K562 (cell line): ENCODE measurements around the gene IMMP2L. TPM values are rescaled to one million over a fixed set of nuclear protein-coding genes. Genes with fewer than 3 reads are reported as not detected.

Experiments used
- ATAC-seq: fragments of 200-7000 bp; cut with Tn5 transposase; 3 replicates; pipeline ENCODE4 v1.9.1; 2020; ENCODE audit warnings: moderate library complexity
- BruUV-seq: library from RNA; stranded (reverse); fragments of 400-500 nt; replicated peaks from 2 replicates; lab custom pipeline; 2021; lab: Mats Ljungman, UMichigan
- CTCF ChIA-PET: fragments of 300-600 bp; formaldehyde crosslinking; extraction: SDS; loops from one replicate; lab custom pipeline; 2021; ENCODE audit warnings: low intra/inter-chr PET ratio; lab: Yijun Ruan, JAX
- POLR2A ChIA-PET: fragments of 300-600, 350-650 bp; sonication (Branson Sonifier 250); formaldehyde crosslinking; extraction: SDS; loops from one replicate; lab custom pipeline; 2021; ENCODE audit warnings: antibody characterized with exemption, inconsistent platforms; lab: Yijun Ruan, JAX
- DNase-seq, 4 experiments: peaks; one replicate each; pipeline versions ENCODE4 v3.0.0 to v3.0.0-alpha.2; 2011 to 2018; ENCODE audit warnings: low spot score in 3 of 4, mixed read lengths in 3 of 4; ENCODE audit errors: extremely low read depth in 1 of 4
- FAIRE-seq: peaks from 2 replicates; lab custom pipeline; 2011; peaks lifted over from hg19 to GRCh38; lab: Jason Lieb, UNC
- H2AFZ ChIP-seq: 2 replicates; pipeline ENCODE4 v1.6.0; 2011; ENCODE audit warnings: low read depth, low read length, control low read depth, inconsistent platforms
- H3K27ac ChIP-seq: fragments of 200-600 bp; 3 replicates; pipeline ENCODE4 v1.8.0; 2011; ENCODE audit warnings: low read depth, mild to moderate bottlenecking, control low read depth, inconsistent platforms, low read length, moderate library complexity, mixed read lengths; ENCODE audit errors: extremely low read depth
- H3K27me3 ChIP-seq, 2 experiments: fragments of 300-600 bp in 1 of 2; 2 replicates in 1 of 2; 3 replicates in 1 of 2; pipeline versions ENCODE4 v1.6.0 to v1.8.0; 2011; ENCODE audit warnings: inconsistent platforms in 2 of 2, low read length in 2 of 2, mild to moderate bottlenecking in 1 of 2, mixed read lengths in 1 of 2, moderate library complexity in 1 of 2; ENCODE audit not compliant: control insufficient read depth in 2 of 2, insufficient read depth in 2 of 2
- H3K36me3 ChIP-seq: fragments of 300-600 bp; 3 replicates; pipeline ENCODE4 v1.8.0; 2011; ENCODE audit warnings: mild to moderate bottlenecking, low read length, inconsistent platforms; ENCODE audit not compliant: control insufficient read depth, insufficient read depth
- H3K4me1 ChIP-seq, 2 experiments: fragments of 200-600 bp in 1 of 2; replicated peaks in 1 of 2; 2 replicates in 1 of 2; 3 replicates in 1 of 2; pipeline versions ENCODE4 v1.5.1 to v1.8.0; 2011; ENCODE audit warnings: inconsistent platforms in 2 of 2, low read length in 2 of 2, mild to moderate bottlenecking in 1 of 2, mixed read lengths in 1 of 2, moderate library complexity in 1 of 2; ENCODE audit not compliant: control insufficient read depth in 2 of 2, insufficient read depth in 2 of 2
- H3K4me2 ChIP-seq: 2 replicates; pipeline ENCODE4 v1.6.1; 2011; ENCODE audit warnings: low read length, control low read depth, inconsistent platforms, mixed read lengths; ENCODE audit not compliant: insufficient read depth
- H3K4me3 ChIP-seq: fragments of 200-600 bp; sonication (generic), shearing (Covaris generic); 2 replicates; pipeline ENCODE4 v1.5.1; 2016; ENCODE audit warnings: control low read depth, inconsistent platforms
- H3K79me2 ChIP-seq: fragments of 200-600 bp; 3 replicates; pipeline ENCODE4 v1.8.0; 2011; ENCODE audit warnings: low read length, inconsistent platforms; ENCODE audit not compliant: control insufficient read depth, insufficient read depth
- H3K9ac ChIP-seq, 2 experiments: 2 replicates each; pipeline versions ENCODE4 v1.6.0 to v1.6.1; 2011; ENCODE audit warnings: low read depth in 2 of 2, low read length in 2 of 2, control low read depth in 1 of 2, inconsistent platforms in 1 of 2, mild to moderate bottlenecking in 1 of 2, mixed read lengths in 1 of 2; ENCODE audit not compliant: insufficient read depth in 1 of 2
- H3K9me1 ChIP-seq: one replicate; pipeline ENCODE4 v1.6.0; 2011; ENCODE audit warnings: inconsistent platforms, mild to moderate bottlenecking, low read length, moderate library complexity; ENCODE audit not compliant: control insufficient read depth, insufficient read depth
- H3K9me3 ChIP-seq: replicated peaks from 2 replicates; pipeline ENCODE4 v1.5.1; 2011; ENCODE audit warnings: low read depth, low read length, inconsistent platforms; ENCODE audit not compliant: control insufficient read depth, insufficient read depth
- H4K20me1 ChIP-seq: replicated peaks from 2 replicates; pipeline ENCODE4 v1.6.1; 2011; ENCODE audit warnings: low read length, inconsistent platforms, mixed read lengths; ENCODE audit not compliant: control insufficient read depth, insufficient read depth
- BRF2 ChIP-seq: IDR thresholded peaks from 3 replicates; pipeline ENCODE4 v1.6.1; 2011; ENCODE audit warnings: borderline replicate concordance, mild to moderate bottlenecking; ENCODE audit not compliant: insufficient read length, insufficient read depth
- CBFA2T3 ChIP-seq: fragments of 450-650 bp; IDR thresholded peaks from 2 replicates; pipeline ENCODE4 v1.6.1; 2017
- CXXC5 ChIP-seq: fragments of 250-450 bp; sonication (Bioruptor Pico); IDR thresholded peaks from 2 replicates; pipeline ENCODE4 v1.8.0; 2022; ENCODE audit warnings: inconsistent platforms, mild to moderate bottlenecking, moderate library complexity
- ELF4 ChIP-seq: fragments of 450-650 bp; formaldehyde crosslinking; IDR thresholded peaks from 2 replicates; pipeline ENCODE4 v1.4.0; 2022; ENCODE audit warnings: missing genetic modification characterization
- FOXA1 ChIP-seq: fragments of 450-650 bp; IDR thresholded peaks from 2 replicates; pipeline ENCODE4 v1.6.1; 2016; ENCODE audit warnings: mild to moderate bottlenecking, borderline replicate concordance
- HEY1 ChIP-seq: fragments of 250-450 bp; sonication (Bioruptor Pico); IDR thresholded peaks from 2 replicates; pipeline ENCODE4 v1.5.0; 2020; ENCODE audit warnings: mild to moderate bottlenecking, moderate library complexity, borderline replicate concordance
- HIVEP1 ChIP-seq: fragments of 250-450 bp; sonication (Bioruptor Pico); IDR thresholded peaks from 2 replicates; pipeline ENCODE4 v1.4.0; 2020; ENCODE audit warnings: mild to moderate bottlenecking
- MXD1 ChIP-seq: fragments of 250-450 bp; sonication (Bioruptor Pico); IDR thresholded peaks from 2 replicates; pipeline ENCODE4 v1.8.0; 2021; ENCODE audit warnings: borderline replicate concordance, mild to moderate bottlenecking, moderate library complexity; ENCODE audit not compliant: poor library complexity, severe bottlenecking
- MYC ChIP-seq, 2 experiments: fragments of 250-450 bp in 1 of 2; sonication (Bioruptor Pico) in 1 of 2; IDR thresholded peaks; 2 replicates each; pipeline versions ENCODE4 v1.5.1 to v1.6.1; 2012 to 2021; ENCODE audit warnings: low read depth in 2 of 2, borderline replicate concordance in 1 of 2, improper control_type of control experiment in 1 of 2, low read length in 1 of 2, mild to moderate bottlenecking in 1 of 2, moderate library complexity in 1 of 2
- OTX1 ChIP-seq: fragments of 450-650 bp; formaldehyde crosslinking; IDR thresholded peaks from 2 replicates; pipeline ENCODE4 v1.4.0; 2022; ENCODE audit warnings: mild to moderate bottlenecking
- PHF21A ChIP-seq: fragments of 450-650 bp; IDR thresholded peaks from 2 replicates; pipeline ENCODE4 v1.6.1; 2017; ENCODE audit warnings: low read depth, borderline replicate concordance
- PTRF ChIP-seq: fragments of 450-650 bp; IDR thresholded peaks from 2 replicates; pipeline ENCODE4 v1.6.1; 2016; ENCODE audit warnings: mild to moderate bottlenecking, missing genetic modification characterization, missing compliant biosample characterization
- TBL1XR1 ChIP-seq, 2 experiments: IDR thresholded peaks; 2 replicates each; pipeline ENCODE4 v1.6.1; 2012; ENCODE audit warnings: improper control_type of control experiment in 2 of 2, low read length in 2 of 2, mild to moderate bottlenecking in 1 of 2
- UBTF ChIP-seq, 2 experiments: IDR thresholded peaks; 2 replicates each; pipeline ENCODE4 v1.6.1; 2012; ENCODE audit warnings: improper control_type of control experiment in 2 of 2, low read depth in 2 of 2, low read length in 2 of 2, borderline replicate concordance in 1 of 2
- ZBTB7A ChIP-seq: IDR thresholded peaks from 2 replicates; pipeline ENCODE4 v1.6.1; 2011; ENCODE audit warnings: low read depth, mild to moderate bottlenecking, low read length, moderate library complexity, borderline replicate concordance; ENCODE audit not compliant: control insufficient read depth
- ZNF274 ChIP-seq: IDR thresholded peaks from 2 replicates; pipeline ENCODE4 v1.6.1; 2011; ENCODE audit warnings: low read depth, mild to moderate bottlenecking, low read length, moderate library complexity, borderline replicate concordance
- ZNF445 ChIP-seq: fragments of 250-450 bp; sonication (Bioruptor Pico); IDR thresholded peaks from 2 replicates; pipeline ENCODE4 v1.4.0; 2020; ENCODE audit warnings: low read depth, mild to moderate bottlenecking, moderate library complexity
- ZNF766 ChIP-seq: fragments of 200-800 bp; sonication (Bioruptor generic); conservative IDR thresholded peaks from 2 replicates; pipeline ENCODE4 v1.6.1; 2016; ENCODE audit warnings: missing genetic modification characterization, missing compliant biosample characterization
- WGBS: fragments of 100-300 bp; shearing (Covaris generic); methylation state at CpG from one replicate; pipeline ENCODE4 v1.1.6; 2016; ENCODE audit warnings: low coverage, mixed read lengths; ENCODE audit not compliant: insufficient coverage; ENCODE audit errors: missing lambda C conversion rate; 5-methylcytosine and 5-hydroxymethylcytosine counted together
- in situ Hi-C: fragments of 300-500 bp; cut with MboI; formaldehyde crosslinking; loops from 4 replicates; pipeline ENCODE4 v1.15.0; 2018; ENCODE audit warnings: inconsistent platforms, mixed read lengths
- intact Hi-C: fragments of 100-400 bp; cut with micrococcal nuclease; formaldehyde crosslinking; loops from 2 replicates; pipeline ENCODE4 v1.14.2; 2022
- polyA plus RNA-seq, 8 experiments: library from polyadenylated mRNA; depleted of rRNA in 4 of 8; stranded (reverse) in 5 of 8; unstranded in 3 of 8; fragments of >200 nt; fragmentation: Nextera tagmentation in 2 of 8; fragmentation: Illumina TruSeq in 1 of 8; extraction: Ambion mirVana in 2 of 8; extraction: Trizol in 1 of 8; gene quantifications; 2 replicates each; pipeline versions ENCODE4 v1.2.1 to v1.2.3, GENCODE V29; 2011 to 2014; ENCODE audit warnings: inconsistent platforms in 1 of 8, missing spikeins in 1 of 8
- total RNA-seq, 7 experiments: library from RNA; depleted of rRNA in 6 of 7; stranded (reverse); fragments of >200 nt in 6 of 7; fragmentation: Illumina TruSeq in 2 of 7; extraction: Trizol in 2 of 7; gene quantifications; 2 replicates each; pipeline versions ENCODE4 v1.2.1 to v1.2.3, GENCODE V29; 2011 to 2021; ENCODE audit warnings: low replicate concordance in 1 of 7

Gene IMMP2L
- total and polyA plus RNA-seq, 9 of the 15 experiments (the other 6 are each of a cell fraction or from before 2014, with no cell fraction given) = 29.7 to 116 (median 53.0) TPM

- Histone ChIP-seq H3K9ac (no peak overlapping the region), H3K9me1 (no peaks in the 10 kb centered on the region), H3K27ac (no peak overlapping the region), H3K27me3 (no peaks in the 10 kb centered on the region), H3K4me1 (peaks cover 0 to 4% of the 10 kb centered on the region in 2 experiments; a peak in 1 of 5 replicates), H4K20me1 (no peaks in the 10 kb centered on the region), H3K79me2 (no peaks in the 10 kb centered on the region), H3K4me3 (no peak overlapping the region), H3K4me2 (no peak overlapping the region), H3K36me3 (no peaks in the 10 kb centered on the region), H3K9me3 (no peaks in the 10 kb centered on the region), H2AFZ (no peak overlapping the region)
- CTCF ChIA-PET = no interaction called here
- TF ChIP-seq ZNF274 (no peak), MXD1 (CRISPR knock-in tag) (no peak), BRF2 (no peak), PHF21A (no peak), ZNF766 (CRISPR knock-in tag) (no peak), OTX1 (CRISPR knock-in tag) (no peak), UBTF (IDR thresholded peaks at IDR 0.05; ENCODE audit: borderline replicate concordance in 1 of 2, low read depth in 2 of 2, low read length in 2 of 2) (no peak), PTRF (no peak), FOXA1 (no peak), HEY1 (no peak), ELF4 (CRISPR knock-in tag) (no peak), MYC (IDR thresholded peaks at IDR 0.05; ENCODE audit: low read depth, low read length) (no peak), MYC (CRISPR knock-in tag; IDR thresholded peaks at IDR 0.05; ENCODE audit: borderline replicate concordance, low read depth) (no peak), ZBTB7A (no peak), CBFA2T3 (no peak), CXXC5 (no peak), TBL1XR1 (IDR thresholded peaks at IDR 0.05; ENCODE audit: low read length in 2 of 2) (no peak), HIVEP1 (CRISPR knock-in tag) (no peak), ZNF445 (CRISPR knock-in tag) (no peak)
- BruUV-seq = no TSS peak
- in situ Hi-C loops = no loop called here
- POLR2A ChIA-PET = interaction anchor here (0.7 to 1.6 kb wide), 3 partner anchors 8 to 55 kb away, joined by 3 to 5 read pairs (median 4); no protein-coding TSS in a partner anchor
- intact Hi-C loops = no loop called here
- ATAC-seq (no peak), FAIRE-seq (no peak), DNase-seq (no peak)
- WGBS = 85% methylated on average over 4 of the region's 4 CpGs
Measured at GRCh38 chr7:111358915-111359314, 203.4 kb downstream of the IMMP2L start.
